Memory B cell (primary cell): ENCODE measurements around the gene SLC16A10.
"Not testable (repeated sequence)": the region's sequence is repeated elsewhere in the genome, so short reads cannot be mapped to it uniquely, and the experiment has no call there.

ENCODE experiments used
- ATAC-seq: fragments of 150-1000 bp; cut with Tn5 transposase; 2 replicates; pipeline ENCODE4 v1.10.0; 2021; ENCODE audit warnings: low read depth, mild to moderate bottlenecking, moderate library complexity
- DNase-seq, 2 donors: peaks; one replicate each; pipeline ENCODE4 v3.0.0; 2022; ENCODE audit warnings: low spot score in 2 of 2
- H3K27ac Mint-ChIP-seq: one replicate; pipeline ENCODE4 v1.8.0; 2022; ENCODE audit warnings: mild to moderate bottlenecking, moderate library complexity, mixed read lengths
- H3K27me3 Mint-ChIP-seq: one replicate; pipeline ENCODE4 v1.8.0; 2022; ENCODE audit warnings: mixed read lengths
- H3K36me3 Mint-ChIP-seq: one replicate; pipeline ENCODE4 v1.8.0; 2022; ENCODE audit warnings: mild to moderate bottlenecking, mixed read lengths
- H3K4me1 Mint-ChIP-seq: one replicate; pipeline ENCODE4 v1.8.0; 2022; ENCODE audit warnings: mixed read lengths
- H3K4me3 Mint-ChIP-seq: one replicate; pipeline ENCODE4 v1.8.0; 2022; ENCODE audit warnings: mild to moderate bottlenecking, moderate library complexity, mixed read lengths
- H3K9me3 Mint-ChIP-seq: one replicate; pipeline ENCODE4 v1.8.0; 2022; ENCODE audit warnings: mixed read lengths

The SLC16A10 gene

GRCh38 chr6:111134236-111134869 lies 47.0 kb downstream of the SLC16A10 start:
- not testable (repeated sequence) for ATAC-seq, H3K36me3 Mint-ChIP-seq, H3K27me3 Mint-ChIP-seq

GRCh38 chr6:111137489-111138093 lies 50.3 kb downstream of the SLC16A10 start:
- H3K4me3 Mint-ChIP-seq, H3K27ac Mint-ChIP-seq, H3K36me3 Mint-ChIP-seq: not testable (repeated sequence)

More at GRCh38 chr6:111134236-111134869, 47.0 kb downstream of the SLC16A10 start:
- DNase-seq, H3K4me1 Mint-ChIP-seq, H3K9me3 Mint-ChIP-seq, H3K4me3 Mint-ChIP-seq, H3K27ac Mint-ChIP-seq: not testable (repeated sequence)

DNA sequence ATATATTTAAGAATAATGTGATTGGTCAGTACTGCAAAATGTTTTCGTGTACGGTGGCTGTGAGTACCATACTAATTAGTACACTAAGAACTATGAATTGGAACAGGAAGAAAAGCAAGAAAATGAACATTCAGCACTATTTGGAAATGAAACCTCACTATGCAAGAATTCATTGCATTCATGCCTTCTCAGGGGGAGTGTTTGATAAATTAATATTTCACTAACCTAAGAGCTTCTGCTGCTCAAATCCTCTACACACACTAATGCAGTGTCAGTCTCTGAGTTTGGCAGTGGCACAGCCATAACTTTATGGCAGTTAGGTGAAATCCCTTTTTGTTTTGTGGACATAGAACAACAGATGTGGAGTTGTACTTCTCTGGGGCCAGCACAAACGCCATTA lies 60.1 kb downstream of the SLC16A10 start:
- Mint-ChIP-seq H3K36me3 (no peaks in the 10 kb centered on the region), H3K9me3 (peaks cover under 1% of the 10 kb centered on the region), H3K27ac (no peak overlapping the region), H3K4me3 (no peak overlapping the region), H3K27me3 (peaks cover under 1% of the 10 kb centered on the region), H3K4me1 (no peaks in the 10 kb centered on the region)
- no peak for ATAC-seq
- no peak for DNase-seq

More at GRCh38 chr6:111137489-111138093, 50.3 kb downstream of the SLC16A10 start:
- ATAC-seq, H3K9me3 Mint-ChIP-seq, H3K4me1 Mint-ChIP-seq, H3K27me3 Mint-ChIP-seq, DNase-seq: not testable (repeated sequence)

GRCh38 chr6:111148110-111148509 lies 60.8 kb downstream of the SLC16A10 start:
- Mint-ChIP-seq H3K9me3 (peaks cover 5% of the 10 kb centered on the region), H3K36me3 (no peaks in the 10 kb centered on the region), H3K4me1 (no peaks in the 10 kb centered on the region), H3K27me3 (peaks cover 5% of the 10 kb centered on the region), H3K4me3 (no peak overlapping the region), H3K27ac (no peak overlapping the region)
- no peak for DNase-seq
- ATAC-seq: no peak

- Mint-ChIP-seq H3K4me1 (no peaks in the 10 kb centered on the region), H3K27ac (no peak overlapping the region)
Observed at GRCh38 chr6:111150577-111150976, 63.3 kb downstream of the SLC16A10 start.

GRCh38 chr6:111154981-111155380 lies 67.7 kb downstream of the SLC16A10 start:
- Mint-ChIP-seq H3K4me1 (no peaks in the 10 kb centered on the region), H3K27ac (no peak overlapping the region), H3K36me3 (no peaks in the 10 kb centered on the region), H3K27me3 (peaks cover 10% of the 10 kb centered on the region), H3K9me3 (peaks cover 5% of the 10 kb centered on the region), H3K4me3 (no peak overlapping the region)
- DNase-seq: no peak
- ATAC-seq: no peak

More at GRCh38 chr6:111150577-111150976, 63.3 kb downstream of the SLC16A10 start:
- ATAC-seq (no peak), DNase-seq (no peak)
- Mint-ChIP-seq H3K27me3 (peaks cover 7% of the 10 kb centered on the region), H3K36me3 (no peaks in the 10 kb centered on the region), H3K9me3 (peaks cover 5% of the 10 kb centered on the region), H3K4me3 (no peak overlapping the region)

DNA sequence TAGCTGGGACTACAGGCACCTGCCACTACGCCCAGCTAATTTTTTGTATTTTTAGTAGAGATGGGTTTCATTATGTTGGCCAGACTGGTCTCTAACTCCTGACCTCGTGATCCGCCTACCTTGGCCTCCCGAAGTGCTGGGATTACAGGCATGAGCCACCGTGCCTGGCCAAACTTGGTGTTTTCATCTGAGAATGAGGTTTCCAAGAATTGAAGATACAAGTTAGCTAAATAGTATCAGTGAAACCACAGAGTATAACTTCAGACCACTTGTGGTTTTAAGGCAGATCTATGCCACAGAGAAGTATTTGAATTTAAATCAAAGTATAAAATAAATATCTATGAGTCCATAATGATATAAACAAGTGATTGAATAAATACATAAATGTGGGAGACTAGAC lies 70.1 kb downstream of the SLC16A10 start:
- Mint-ChIP-seq H3K27ac (no peak overlapping the region), H3K4me1 (no peaks in the 10 kb centered on the region), H3K9me3 (peaks cover 5% of the 10 kb centered on the region), H3K4me3 (no peak overlapping the region), H3K27me3 (peaks cover 10% of the 10 kb centered on the region), H3K36me3 (no peaks in the 10 kb centered on the region)
- ATAC-seq (no peak), DNase-seq (no peak)

- H3K9me3 Mint-ChIP-seq: no peaks in the 10 kb centered on the region
- no peak for ATAC-seq
- H3K4me1 Mint-ChIP-seq: no peaks in the 10 kb centered on the region
- peaks cover 3% of the 10 kb centered on the region for H3K27me3 Mint-ChIP-seq
- H3K36me3 Mint-ChIP-seq: no peaks in the 10 kb centered on the region
- H3K4me3 Mint-ChIP-seq: no peak overlapping the region
- DNase-seq: no peak
- no peak overlapping the region for H3K27ac Mint-ChIP-seq
Observed at GRCh38 chr6:111159633-111160032, 72.3 kb downstream of the SLC16A10 start.

GRCh38 chr6:111161650-111162049 lies 74.3 kb downstream of the SLC16A10 start:
- ATAC-seq (no peak), DNase-seq (no peak)
- Mint-ChIP-seq H3K27ac (no peak overlapping the region), H3K36me3 (no peaks in the 10 kb centered on the region), H3K27me3 (peaks cover 1% of the 10 kb centered on the region), H3K4me3 (no peak overlapping the region), H3K9me3 (peaks cover 2% of the 10 kb centered on the region), H3K4me1 (no peaks in the 10 kb centered on the region)

GRCh38 chr6:111162504-111162903 lies 75.2 kb downstream of the SLC16A10 start:
- H3K9me3 Mint-ChIP-seq: peaks cover 2% of the 10 kb centered on the region
- H3K4me3 Mint-ChIP-seq: no peak overlapping the region
- peaks cover 1% of the 10 kb centered on the region for H3K27me3 Mint-ChIP-seq
- DNase-seq (no peak), ATAC-seq (no peak)
- no peaks in the 10 kb centered on the region for H3K4me1 Mint-ChIP-seq
- H3K36me3 Mint-ChIP-seq: no peaks in the 10 kb centered on the region
- H3K27ac Mint-ChIP-seq: no peak overlapping the region

DNA sequence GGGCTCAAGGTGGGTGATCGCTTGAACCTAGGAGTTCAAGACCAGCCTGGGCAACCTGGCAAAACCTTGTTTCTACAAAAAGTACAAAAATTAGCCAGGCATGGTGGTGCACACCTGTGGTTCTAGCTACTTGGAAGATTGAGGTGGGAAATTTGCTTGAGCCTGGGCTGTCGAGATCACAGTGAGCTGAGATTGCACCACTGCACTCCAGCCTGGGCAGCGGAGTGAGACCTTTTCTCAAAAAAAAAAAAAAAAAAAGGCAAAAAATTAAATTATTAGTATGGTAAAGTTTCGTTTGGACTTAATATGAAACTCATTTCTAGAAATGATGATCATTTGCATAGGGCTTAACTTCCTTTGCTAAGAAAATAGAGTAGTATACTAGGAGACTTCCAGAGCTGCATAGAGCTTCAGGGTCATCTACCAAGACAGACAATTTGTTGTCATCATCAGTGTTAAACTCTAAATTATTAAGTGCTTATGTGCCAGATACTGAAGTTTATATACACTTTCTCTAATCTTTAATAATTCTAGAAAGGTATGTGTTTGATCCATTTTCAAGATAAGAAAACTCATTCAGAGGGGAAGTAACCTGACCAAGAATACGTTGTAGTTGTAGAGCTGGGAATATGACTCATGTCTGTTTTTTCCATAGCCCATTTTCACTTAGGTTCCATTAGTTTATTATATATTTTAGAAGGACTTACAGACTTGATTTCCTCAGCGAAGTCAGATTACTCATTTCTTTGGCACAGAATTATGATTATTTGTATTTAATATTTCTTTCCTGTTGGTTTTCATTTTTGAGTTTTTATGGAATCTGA lies 84.5 kb downstream of the SLC16A10 start:
- peaks cover 4% of the 10 kb centered on the region for H3K4me1 Mint-ChIP-seq
- no peaks in the 10 kb centered on the region for H3K9me3 Mint-ChIP-seq
- no peak overlapping the region for H3K4me3 Mint-ChIP-seq
- H3K27ac Mint-ChIP-seq: no peak overlapping the region
- peak; percentile 29 for ATAC-seq
- H3K36me3 Mint-ChIP-seq: no peaks in the 10 kb centered on the region
- peaks cover 2% of the 10 kb centered on the region for H3K27me3 Mint-ChIP-seq
- no peak for DNase-seq

DNA sequence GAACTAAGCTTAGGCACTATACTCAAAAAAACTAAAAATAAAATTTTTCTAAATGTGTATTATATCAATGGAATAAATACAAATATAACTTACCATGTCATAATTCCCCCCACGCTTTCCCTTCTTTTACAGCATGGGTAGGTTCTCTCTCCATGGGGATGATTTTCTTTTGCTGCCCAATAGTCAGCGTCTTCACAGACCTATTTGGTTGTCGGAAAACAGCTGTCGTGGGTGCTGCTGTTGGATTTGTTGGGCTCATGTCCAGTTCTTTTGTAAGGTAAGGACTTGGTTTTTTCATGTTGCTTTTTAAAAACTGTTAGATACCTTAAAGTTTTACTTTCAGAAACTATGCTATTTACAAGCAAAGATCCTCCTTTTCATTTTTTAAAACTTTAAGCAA lies 85.3 kb downstream of the SLC16A10 start:
- Mint-ChIP-seq H3K27me3 (peaks cover 3% of the 10 kb centered on the region), H3K36me3 (no peaks in the 10 kb centered on the region), H3K27ac (no peak overlapping the region), H3K9me3 (no peaks in the 10 kb centered on the region), H3K4me1 (peaks cover 4% of the 10 kb centered on the region), H3K4me3 (no peak overlapping the region)
- ATAC-seq (no peak), DNase-seq (no peak)

DNA sequence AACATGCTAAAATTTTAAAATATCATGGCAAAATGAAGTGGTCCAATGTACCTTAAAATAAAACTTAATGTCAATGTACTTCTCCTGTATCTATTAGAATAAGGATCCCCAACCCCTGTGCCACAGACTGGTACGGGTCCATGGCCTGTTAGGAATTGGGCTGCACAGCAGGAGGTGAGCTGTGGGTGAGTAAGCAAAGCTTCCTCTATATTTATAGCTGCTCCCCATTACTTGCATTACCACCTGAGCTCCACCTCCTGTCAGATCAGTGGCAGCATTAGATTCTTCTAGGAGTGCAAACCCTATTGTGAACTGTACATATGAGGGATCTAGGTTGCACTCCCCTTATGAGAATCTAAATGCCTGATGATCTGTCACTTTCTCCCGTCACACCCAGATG lies 86.0 kb downstream of the SLC16A10 start:
- Mint-ChIP-seq H3K27ac (no peak overlapping the region), H3K27me3 (peaks cover 3% of the 10 kb centered on the region)
- ATAC-seq: no peak

GRCh38 chr6:111173946-111174345 lies 86.6 kb downstream of the SLC16A10 start:
- Mint-ChIP-seq H3K4me1 (peaks cover 4% of the 10 kb centered on the region), H3K9me3 (no peaks in the 10 kb centered on the region), H3K36me3 (no peaks in the 10 kb centered on the region), H3K4me3 (no peak overlapping the region), H3K27ac (no peak overlapping the region), H3K27me3 (peaks cover 3% of the 10 kb centered on the region)
- ATAC-seq (no peak), DNase-seq (no peak)

More for the DNA sequence above, 86.0 kb downstream of the SLC16A10 start:
- Mint-ChIP-seq H3K9me3 (no peaks in the 10 kb centered on the region), H3K4me3 (no peak overlapping the region), H3K4me1 (peaks cover 4% of the 10 kb centered on the region), H3K36me3 (no peaks in the 10 kb centered on the region)
- DNase-seq: no peak
